Pancreas (tissue), 10 donors: ENCODE measurements around the gene PCYOX1L. TPM values are rescaled to one million over a fixed set of nuclear protein-coding genes. Genes with fewer than 3 reads are reported as not detected.

Experiments
- ATAC-seq, 4 donors: fragments of 200-7000 bp; cut with Tn5 transposase; one replicate each; pipeline versions ENCODE4 v1.8.0 to v1.9.1; 2020; ENCODE audit warnings: mild to moderate bottlenecking in 4 of 4, moderate library complexity in 4 of 4
- DNase-seq, 6 donors: peaks; one replicate each; pipeline ENCODE4 v3.0.0-alpha.2; 2020
- FAIRE-seq: peaks from 2 replicates; lab custom pipeline; 2012; peaks lifted over from hg19 to GRCh38; lab: Jason Lieb, UNC
- H3K27ac ChIP-seq, 4 donors: fragments of 200-600 bp; sonication (generic); 1 replicate in 3 of 4; 2 replicates in 1 of 4; pipeline versions ENCODE4 v1.5.0 to v1.8.0; 2020
- H3K27me3 ChIP-seq, 4 donors: fragments of 200-600 bp; one replicate each; pipeline ENCODE4 v1.8.0; 2021
- H3K36me3 ChIP-seq, 3 donors: fragments of 200-600 bp; sonication (generic) in 1 of 3; one replicate each; pipeline versions ENCODE4 v1.5.0 to v1.8.0; 2020 to 2021
- H3K4me1 ChIP-seq, 3 donors: fragments of 200-600 bp; one replicate each; pipeline ENCODE4 v1.8.0; 2021
- H3K4me3 ChIP-seq, 4 donors: fragments of 200-600 bp; sonication (generic) in 2 of 4; one replicate each; pipeline versions ENCODE4 v1.5.0 to v1.8.0; 2020 to 2021
- H3K9me3 ChIP-seq, 4 donors: fragments of 200-600 bp; one replicate each; pipeline ENCODE4 v1.8.0; 2021
- CTCF ChIP-seq, 4 donors: fragments of 200-600 bp; sonication (generic) in 3 of 4; IDR thresholded peaks; one replicate each; pipeline versions ENCODE4 v1.5.0 to v1.8.0; 2021; ENCODE audit warnings: antibody characterized with exemption in 4 of 4
- WGBS, 2 donors: extraction: QIAGEN DNeasy Blood & Tissue Kit; methylation state at CpG; one replicate each; pipeline ENCODE4 v1.1.7; 2013; 5-methylcytosine and 5-hydroxymethylcytosine counted together
- intact Hi-C, 3 donors: fragments of 100-400 bp; cut with DNase I; formaldehyde crosslinking; loops; one replicate each; pipeline versions ENCODE4 v1.11.1 to v1.14.2; 2022
- polyA plus RNA-seq, 2 donors: library from polyadenylated mRNA; stranded (reverse); fragments of 200-250 nt; gene quantifications; one replicate each; pipeline ENCODE4 v1.2.3, GENCODE V29; 2013
- total RNA-seq, 6 donors: library from RNA; stranded (reverse); fragmentation: NEBNext Ultra II Directional in 4 of 6; extraction: Animal tissue kit (Norgen Biotek cat#: 25700) in 4 of 6; gene quantifications; one replicate each; pipeline versions ENCODE4 v1.2.1 to v1.2.4, GENCODE V29; 2021 to 2023
- donor health status: healthy with polysubstance abuse.
- donor health status: DM: no; HTN: no; CAD: no; lungs with moderate emphysema.
- donor health status: DM: no; HTN: no; CAD: no.
- donor health status: control.
- donor health status: control.
- donor health status: Bipolar disorder and iron deficiency.
- donor health status: DM: yes; HTN: yes; CAD: no.
- donor health status: DM: no; HTN: no; CAD: no.
- donor health status: DM: no; HTN: no; CAD: no.
- donor health status: DM: yes; HTN: yes; CAD: no.

PCYOX1L gene
- total and polyA plus RNA-seq, 8 donors = 2.1 to 11.5 (median 3.8) TPM

- intact Hi-C loops = no loop called here
- Histone ChIP-seq H3K9me3 (no peaks in the 10 kb centered on the region), H3K27ac (no peak overlapping the region), H3K4me1 (no peaks in the 10 kb centered on the region), H3K36me3 (no peaks in the 10 kb centered on the region), H3K27me3 (no peaks in the 10 kb centered on the region), H3K4me3 (no peak overlapping the region)
- no peak for TF ChIP-seq CTCF (IDR thresholded peaks at IDR 0.05)
- no peak for ATAC-seq
- 83 to 85% methylated on average over 7 of the region's 7 CpGs for WGBS, 2 donors
- peak in 1 of 6 donors; percentile 1 for DNase-seq
- FAIRE-seq = no peak
These were observed 19.0 kb downstream of the PCYOX1L start for GRCh38 chr5:149376711-149377447.

GRCh38 chr5:149378241-149378820, 20.5 kb downstream of the PCYOX1L start:
- ATAC-seq (no peak), DNase-seq (no peak), FAIRE-seq (no peak)
- Histone ChIP-seq H3K27me3 (no peaks in the 10 kb centered on the region), H3K4me1 (no peaks in the 10 kb centered on the region), H3K9me3 (no peaks in the 10 kb centered on the region), H3K4me3 (no peak overlapping the region), H3K27ac (no peak overlapping the region), H3K36me3 (no peaks in the 10 kb centered on the region)
- intact Hi-C loops = no loop called here
- WGBS, 2 donors = 54 to 61% methylated on average over 5 of the region's 5 CpGs
- no peak for TF ChIP-seq CTCF (IDR thresholded peaks at IDR 0.05)

GRCh38 chr5:149379177-149379761, 21.4 kb downstream of the PCYOX1L start, which contains the start of gene IL17B:
Gene IL17B, minus strand, starts transcription at chr5:149379292. Its CDS starts 67 bp downstream, at chr5:149379225.
- Histone ChIP-seq H3K4me1 (no peaks in the 10 kb centered on the region), H3K27ac (no peak within 1 kb of the TSS), H3K36me3 (no peaks in the 10 kb centered on the region), H3K4me3 (no peak within 1 kb of the TSS), H3K9me3 (no peaks in the 10 kb centered on the region), H3K27me3 (no peaks in the 10 kb centered on the region)
- intact Hi-C loops = no loop called here
- WGBS, 2 donors = 68 to 74% methylated on average over 22 of the region's 22 CpGs
- FAIRE-seq (no peak), ATAC-seq (no peak), DNase-seq (no peak)
- no peak for TF ChIP-seq CTCF (IDR thresholded peaks at IDR 0.05)

DNA sequence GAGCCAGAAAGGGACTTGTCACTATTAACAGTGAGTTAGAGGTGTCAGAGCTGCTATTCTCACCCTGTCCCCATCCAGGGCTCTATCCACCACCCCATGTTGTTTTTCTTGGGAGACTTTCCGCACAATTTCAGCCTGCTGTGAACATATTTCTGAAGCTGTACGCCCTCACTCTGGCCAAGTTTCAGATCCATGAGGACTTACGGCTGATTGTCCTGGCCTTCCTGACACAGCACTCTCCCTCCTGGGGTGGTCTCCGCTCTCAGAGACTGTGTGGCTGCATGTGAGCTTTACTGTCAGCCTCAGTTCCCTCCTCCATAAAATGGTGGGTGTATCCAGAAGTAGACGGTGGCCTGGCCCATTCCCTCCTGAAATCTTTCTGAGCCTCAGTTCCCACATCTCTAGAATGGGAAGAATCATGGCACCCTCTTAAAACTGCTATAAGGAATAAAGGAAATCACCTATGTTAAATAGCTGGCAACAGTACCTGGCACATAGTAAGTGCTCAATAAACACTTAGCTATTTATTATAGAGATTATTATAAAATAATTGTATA, 22.1 kb downstream of the PCYOX1L start:
- ATAC-seq (no peak), DNase-seq (no peak), FAIRE-seq (no peak)
- H3K27ac ChIP-seq = no peak overlapping the region
- no peaks in the 10 kb centered on the region for H3K9me3 ChIP-seq
- intact Hi-C loops = loop anchor here in 2 of 3 donors (5.0 kb wide), 2 partner anchors 47 to 182 kb away; no protein-coding TSS in a partner anchor
- 89 to 91% methylated on average over 5 of the region's 5 CpGs for WGBS, 2 donors
- no peaks in the 10 kb centered on the region for H3K27me3 ChIP-seq
- no peaks in the 10 kb centered on the region for H3K4me1 ChIP-seq
- no peak for TF ChIP-seq CTCF (IDR thresholded peaks at IDR 0.05)
- H3K4me3 ChIP-seq = no peak overlapping the region
- no peaks in the 10 kb centered on the region for H3K36me3 ChIP-seq
